H1 (cell line): ENCODE data around the gene IL2RA.
"Not testable (repeated sequence)": the region's sequence is repeated elsewhere in the genome, so short reads cannot be mapped to it uniquely, and the experiment has no call there.

ENCODE experiments used
- CHD2 ChIP-seq: IDR thresholded peaks from 2 replicates; pipeline ENCODE4 v1.6.1; 2012; ENCODE audit warnings: low read length, improper control_type of control experiment
- EZH2 ChIP-seq: fragments of 200-600 bp; sonication (generic); IDR thresholded peaks from 2 replicates; pipeline ENCODE4 v1.7.1; 2012; ENCODE audit warnings: low read depth, mild to moderate bottlenecking, moderate library complexity, low read length, inconsistent platforms; ENCODE audit not compliant: severe bottlenecking
- MAFK ChIP-seq: IDR thresholded peaks from 2 replicates; pipeline ENCODE4 v1.6.1; 2012; ENCODE audit warnings: low read depth, mild to moderate bottlenecking, improper control_type of control experiment, low read length
- POLR2A ChIP-seq, 2 experiments: IDR thresholded peaks; 1 replicate in 1 of 2; 2 replicates in 1 of 2; pipeline ENCODE4 v1.6.1; 2011; ENCODE audit warnings: low read depth in 2 of 2, low read length in 2 of 2, mild to moderate bottlenecking in 2 of 2; ENCODE audit errors: control extremely low read depth in 1 of 2
- RAD21 ChIP-seq, 2 experiments: IDR thresholded peaks in 1 of 2; conservative IDR thresholded peaks in 1 of 2; 2 replicates each; pipeline ENCODE4 v1.6.1; 2011; ENCODE audit warnings: low read depth in 2 of 2, low read length in 2 of 2, improper control_type of control experiment in 1 of 2, inconsistent platforms in 1 of 2, mild to moderate bottlenecking in 1 of 2, moderate library complexity in 1 of 2
- SIN3A ChIP-seq, 2 experiments: IDR thresholded peaks in 1 of 2; conservative IDR thresholded peaks in 1 of 2; 2 replicates each; pipeline ENCODE4 v1.6.1; 2011 to 2012; ENCODE audit warnings: low read length in 2 of 2, improper control_type of control experiment in 1 of 2, low read depth in 1 of 2, mild to moderate bottlenecking in 1 of 2
- SUZ12 ChIP-seq: fragments of 200-600 bp; sonication (generic); IDR thresholded peaks from 2 replicates; pipeline ENCODE4 v1.6.1; 2012; ENCODE audit warnings: mild to moderate bottlenecking, inconsistent platforms, low read length, moderate library complexity, mixed read lengths
- ZNF274 ChIP-seq: IDR thresholded peaks from 2 replicates; pipeline ENCODE4 v1.7.0; 2012; ENCODE audit warnings: low read length, borderline replicate concordance; ENCODE audit errors: extremely low read depth
- TF ChIP-seq, protein P1 (sequence below), 3 experiments: IDR thresholded peaks; 1 replicate in 2 of 3; 2 replicates in 1 of 3; pipeline versions ENCODE4 v1.5.1 to v1.6.1; 2011; ENCODE audit warnings: low read length in 3 of 3, mild to moderate bottlenecking in 3 of 3, inconsistent platforms in 2 of 3, low read depth in 1 of 3, moderate library complexity in 1 of 3; ENCODE audit not compliant: insufficient read depth in 1 of 3; ENCODE audit errors: control extremely low read depth in 1 of 3
- TF ChIP-seq, protein P2 (sequence below): IDR thresholded peaks from 2 replicates; pipeline ENCODE4 v1.6.1; 2012; ENCODE audit warnings: low read length, inconsistent platforms

DNA sequence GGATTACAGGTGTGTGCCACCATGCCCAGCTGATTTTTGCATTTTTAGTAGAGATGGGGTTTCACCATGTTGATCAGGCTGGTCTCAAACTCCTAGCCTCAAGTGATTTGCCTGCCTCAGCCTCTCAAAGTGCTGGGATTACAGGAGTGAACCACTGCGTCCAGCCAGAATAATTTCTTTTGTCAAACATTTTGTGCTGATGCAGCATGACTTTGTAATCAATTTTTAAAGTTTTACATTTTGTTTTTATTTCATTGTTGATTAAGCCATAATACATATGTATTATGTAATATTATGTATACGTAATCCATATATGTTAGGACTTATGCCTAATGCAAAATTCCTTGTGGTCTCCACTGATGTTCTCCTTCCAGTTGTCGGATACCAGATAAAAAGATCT is 45.4 kb upstream of the IL2RA start:
- TF ChIP-seq, protein P1, sequence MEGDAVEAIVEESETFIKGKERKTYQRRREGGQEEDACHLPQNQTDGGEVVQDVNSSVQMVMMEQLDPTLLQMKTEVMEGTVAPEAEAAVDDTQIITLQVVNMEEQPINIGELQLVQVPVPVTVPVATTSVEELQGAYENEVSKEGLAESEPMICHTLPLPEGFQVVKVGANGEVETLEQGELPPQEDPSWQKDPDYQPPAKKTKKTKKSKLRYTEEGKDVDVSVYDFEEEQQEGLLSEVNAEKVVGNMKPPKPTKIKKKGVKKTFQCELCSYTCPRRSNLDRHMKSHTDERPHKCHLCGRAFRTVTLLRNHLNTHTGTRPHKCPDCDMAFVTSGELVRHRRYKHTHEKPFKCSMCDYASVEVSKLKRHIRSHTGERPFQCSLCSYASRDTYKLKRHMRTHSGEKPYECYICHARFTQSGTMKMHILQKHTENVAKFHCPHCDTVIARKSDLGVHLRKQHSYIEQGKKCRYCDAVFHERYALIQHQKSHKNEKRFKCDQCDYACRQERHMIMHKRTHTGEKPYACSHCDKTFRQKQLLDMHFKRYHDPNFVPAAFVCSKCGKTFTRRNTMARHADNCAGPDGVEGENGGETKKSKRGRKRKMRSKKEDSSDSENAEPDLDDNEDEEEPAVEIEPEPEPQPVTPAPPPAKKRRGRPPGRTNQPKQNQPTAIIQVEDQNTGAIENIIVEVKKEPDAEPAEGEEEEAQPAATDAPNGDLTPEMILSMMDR (IDR thresholded peaks at IDR 0.05; ENCODE audit: control extremely low read depth in 1 of 3, insufficient read depth in 1 of 3, low read depth in 1 of 3, low read length in 3 of 3) = not testable (repeated sequence)
- TF ChIP-seq EZH2; ZNF274; SUZ12; MAFK; RAD21 (IDR thresholded peaks at IDR 0.05 in 1 of 2, conservative IDR thresholded peaks at IDR 0.05 in 1 of 2; ENCODE audit: low read depth in 2 of 2, low read length in 2 of 2); SIN3A (conservative IDR thresholded peaks at IDR 0.05 in 1 of 2, IDR thresholded peaks at IDR 0.05 in 1 of 2; ENCODE audit: low read depth in 1 of 2, low read length in 2 of 2); POLR2A (IDR thresholded peaks at IDR 0.05; ENCODE audit: control extremely low read depth in 1 of 2, low read depth in 2 of 2, low read length in 2 of 2); CHD2: not testable (repeated sequence)
- TF ChIP-seq, protein P2, sequence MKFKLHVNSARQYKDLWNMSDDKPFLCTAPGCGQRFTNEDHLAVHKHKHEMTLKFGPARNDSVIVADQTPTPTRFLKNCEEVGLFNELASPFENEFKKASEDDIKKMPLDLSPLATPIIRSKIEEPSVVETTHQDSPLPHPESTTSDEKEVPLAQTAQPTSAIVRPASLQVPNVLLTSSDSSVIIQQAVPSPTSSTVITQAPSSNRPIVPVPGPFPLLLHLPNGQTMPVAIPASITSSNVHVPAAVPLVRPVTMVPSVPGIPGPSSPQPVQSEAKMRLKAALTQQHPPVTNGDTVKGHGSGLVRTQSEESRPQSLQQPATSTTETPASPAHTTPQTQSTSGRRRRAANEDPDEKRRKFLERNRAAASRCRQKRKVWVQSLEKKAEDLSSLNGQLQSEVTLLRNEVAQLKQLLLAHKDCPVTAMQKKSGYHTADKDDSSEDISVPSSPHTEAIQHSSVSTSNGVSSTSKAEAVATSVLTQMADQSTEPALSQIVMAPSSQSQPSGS = not testable (repeated sequence)
